ENCODE measurements around the gene PXN. TPM values are rescaled to one million over a fixed set of nuclear protein-coding genes. Genes with fewer than 3 reads are reported as not detected.

The PXN gene
- total RNA-seq, 1 donor from 2014 or later: 23.6 TPM

DNA sequence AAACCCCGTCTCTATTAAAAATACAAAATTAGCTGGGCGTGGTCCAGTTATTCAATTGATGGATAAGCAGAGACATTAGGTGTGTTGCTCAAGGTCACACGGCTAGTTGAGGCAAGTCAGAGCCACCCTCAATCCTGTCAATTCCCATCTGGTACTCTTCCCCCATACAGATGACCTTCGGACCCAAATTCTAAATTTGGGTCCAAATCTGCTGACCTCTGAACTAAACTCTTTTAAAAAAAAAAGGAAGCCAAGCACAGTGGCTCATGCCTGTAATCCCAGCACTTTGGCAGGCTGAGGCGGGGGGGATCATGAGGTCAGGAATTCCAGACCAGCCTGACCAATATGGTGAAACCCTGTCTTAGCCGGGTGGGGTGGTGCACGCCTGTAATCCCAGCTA, 94.9 kb downstream of the PXN start:
- no peak for ATAC-seq

DNA sequence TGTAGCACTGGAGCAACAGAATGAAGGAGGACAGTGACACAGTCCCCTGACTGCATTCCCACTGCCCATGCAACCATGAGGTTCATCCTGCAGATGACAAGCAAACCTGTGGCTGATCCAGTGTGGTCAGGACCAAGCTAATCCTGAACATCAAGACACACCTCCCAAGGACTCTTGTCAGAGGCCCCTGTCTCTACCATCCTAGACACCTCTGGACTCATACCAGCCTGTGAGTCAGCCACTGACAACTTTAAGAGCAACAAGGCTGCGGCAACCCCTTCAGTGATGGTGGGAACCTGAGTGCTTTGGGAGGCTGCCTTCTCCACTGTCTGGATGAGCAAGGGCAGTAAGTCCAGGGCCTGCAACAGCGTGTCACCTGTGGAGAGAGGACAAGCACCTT, 95.6 kb downstream of the PXN start:
- ATAC-seq: no peak

DNA sequence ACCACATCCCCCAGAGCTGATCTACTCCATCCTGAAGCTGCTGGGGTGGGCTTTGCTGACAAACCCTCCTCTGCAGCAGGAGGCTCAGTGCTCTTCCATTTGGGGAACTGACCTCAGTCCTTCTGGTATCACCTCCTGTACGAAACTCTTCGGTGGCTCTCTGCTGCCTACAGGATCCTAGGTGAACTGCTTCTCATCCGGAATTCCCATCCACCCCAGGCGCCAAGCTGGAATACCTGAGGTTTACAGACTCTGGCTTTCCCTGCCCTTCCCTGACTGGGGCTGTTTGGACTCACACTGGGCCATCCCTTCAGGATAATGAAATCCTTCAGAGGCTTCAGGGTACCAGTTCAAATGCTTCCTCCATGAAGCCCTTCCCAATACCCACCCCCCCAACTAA, 97.2 kb downstream of the PXN start:
- ATAC-seq: no peak

DNA sequence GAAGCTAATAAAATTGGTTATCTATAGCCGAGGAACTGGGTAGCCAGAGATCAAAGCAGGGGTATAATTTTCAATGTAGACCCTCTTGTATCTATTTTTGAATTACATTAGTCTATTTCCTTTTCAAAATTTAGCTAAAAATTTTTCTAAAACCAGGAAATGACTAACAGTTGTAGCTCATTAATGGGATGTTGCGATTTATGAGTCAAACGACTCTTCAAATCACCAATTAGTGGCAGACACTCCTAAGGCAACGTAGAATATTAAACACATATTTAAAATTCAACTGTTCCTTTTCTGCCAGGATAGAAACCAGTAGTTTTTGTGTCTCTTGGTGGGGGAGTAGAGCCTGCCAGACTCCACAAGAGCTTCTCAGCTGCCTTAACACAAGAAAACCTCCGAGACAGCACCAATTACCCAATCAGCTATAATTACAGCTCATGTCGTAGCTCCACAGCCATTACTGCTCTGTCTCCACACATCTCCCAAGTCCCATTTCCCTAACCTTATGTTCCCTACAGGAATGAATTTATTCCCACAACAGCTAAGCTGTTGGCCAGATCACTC, 97.9 kb downstream of the PXN start:
- ATAC-seq: no peak

DNA sequence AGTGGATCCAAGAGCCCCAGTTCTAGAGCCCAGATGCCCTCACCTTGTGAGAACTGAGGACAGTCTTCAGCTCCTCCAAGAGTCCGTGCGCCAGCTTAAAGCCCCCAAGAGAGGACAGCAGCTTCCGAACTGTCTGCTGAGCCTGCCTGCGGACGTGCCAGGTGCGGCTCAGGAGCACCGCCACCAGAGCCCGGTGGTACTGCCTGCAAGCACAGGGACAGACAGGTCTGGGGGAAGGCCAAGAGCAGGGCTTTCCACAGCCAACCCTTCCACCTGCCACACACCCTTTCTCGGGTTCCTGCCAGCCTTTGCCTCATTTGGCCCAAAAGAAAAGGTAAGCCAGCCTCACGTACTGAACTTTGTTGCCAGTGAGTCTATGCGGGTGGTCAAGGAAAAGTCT, 101.2 kb downstream of the PXN start:
- no peak for ATAC-seq

DNA sequence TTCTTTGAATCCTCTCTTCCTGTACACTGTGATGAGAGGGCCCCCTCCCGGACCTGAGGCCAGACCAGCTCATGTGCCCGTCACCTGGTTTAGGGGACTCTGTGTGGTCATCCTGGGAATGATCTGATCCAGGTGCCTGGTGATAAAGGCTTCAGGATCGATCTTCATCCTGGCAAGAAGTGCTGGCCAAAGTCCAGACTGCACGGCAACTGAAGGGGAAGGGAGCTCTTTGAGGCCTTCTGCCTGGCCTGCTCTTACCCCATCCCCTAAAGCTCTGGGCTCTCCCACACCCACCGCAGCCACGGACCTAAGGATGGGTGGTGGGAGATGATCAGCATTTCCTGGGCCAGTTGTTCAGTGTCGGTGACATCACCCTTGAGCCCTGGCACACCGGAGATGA, 102.8 kb downstream of the PXN start:
- no peak for ATAC-seq

DNA sequence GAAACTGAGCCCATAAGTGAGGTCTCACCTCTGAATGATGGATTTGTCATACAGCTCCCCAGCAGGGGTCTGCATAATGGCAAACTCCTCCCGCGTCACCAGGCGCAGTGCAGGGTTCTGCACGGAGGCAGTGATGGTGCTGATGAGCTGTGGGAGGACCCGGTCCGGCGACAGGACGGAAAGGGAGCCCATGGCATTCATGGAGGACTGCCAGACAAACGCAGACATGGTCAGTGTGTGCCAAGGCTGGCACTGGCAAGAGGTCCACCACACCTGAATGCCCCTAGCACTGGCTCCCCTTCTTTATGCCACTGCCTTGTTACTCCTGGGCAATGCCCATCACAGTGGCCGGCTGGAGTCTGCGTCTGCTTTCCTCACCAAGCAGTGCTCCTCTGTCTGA, 103.7 kb downstream of the PXN start:
- ATAC-seq: no peak

Other genes starting within 250 kb of the PXN start
- gene RAB35, start 149.0 kb downstream of the PXN start, total RNA-seq: 57.7 TPM
- gene GCN1, start 71.0 kb downstream of the PXN start, total RNA-seq: 65.0 TPM
- gene RPLP0, start 64.6 kb downstream of the PXN start, total RNA-seq: 3,286 TPM
- gene RNU4-2, start 26.2 kb upstream of the PXN start, total RNA-seq: 53,824 TPM
- gene RNU4-1, start 27.5 kb upstream of the PXN start, total RNA-seq: 20,765 TPM
- 0.64 TPM for gene SIRT4, start 36.6 kb upstream of the PXN start, total RNA-seq
- not detected for gene PLA2G1B, start 62.0 kb upstream of the PXN start, total RNA-seq
- gene MSI1, start 103.4 kb upstream of the PXN start, total RNA-seq: 0.28 TPM
- gene COX6A1, start 172.4 kb upstream of the PXN start, total RNA-seq: 514 TPM
- 22.4 TPM for gene TRIAP1, start 180.7 kb upstream of the PXN start, total RNA-seq
- 9.8 TPM for gene GATC, start 180.7 kb upstream of the PXN start, total RNA-seq
- 139 TPM for gene SRSF9, start 204.0 kb upstream of the PXN start, total RNA-seq
- gene DYNLL1, start 230.4 kb upstream of the PXN start, total RNA-seq: 621 TPM